NCI-H187 treated with DMSO at 0.1 percent for 48 hours (cell line): Measurements from ENCODE around the gene PBLD.
"Not testable (repeated sequence)": the region's sequence is repeated elsewhere in the genome, so short reads cannot be mapped to it uniquely, and the experiment has no call there.

Experiments
- DNase-seq: peaks from one replicate; lab custom pipeline; 2025; lab: John Stamatoyannopoulos, UW

PBLD gene

DNA sequence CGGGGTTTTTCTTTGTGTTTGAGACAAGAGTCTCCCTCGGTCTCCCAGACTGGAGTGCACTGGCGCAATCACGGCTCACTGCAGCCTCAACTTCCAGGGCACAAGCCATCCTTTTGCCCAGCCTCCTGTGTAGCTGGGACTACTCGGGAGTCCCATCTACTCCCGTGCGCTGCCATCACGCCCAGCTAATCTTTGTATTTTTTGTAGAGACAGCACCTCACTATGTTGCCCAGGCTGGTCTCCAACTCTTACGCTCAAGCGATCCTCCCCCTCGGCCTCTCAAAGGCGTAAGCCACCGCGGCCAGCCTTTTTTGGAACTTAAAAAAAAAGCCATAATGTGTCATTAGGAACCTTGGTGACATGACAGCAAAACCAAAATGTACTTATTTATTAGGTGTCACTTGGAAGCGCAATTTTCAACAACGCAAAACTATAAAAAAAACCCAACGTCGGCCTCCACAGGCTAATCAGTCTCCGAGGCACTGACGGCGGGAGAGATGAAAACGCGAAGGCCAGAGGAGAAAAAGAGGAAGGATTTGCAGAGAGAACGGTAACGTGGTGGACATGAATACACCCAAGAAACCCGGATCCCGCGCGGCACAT is 1.8 kb downstream of the PBLD start:
- DNase-seq: no peak

DNA sequence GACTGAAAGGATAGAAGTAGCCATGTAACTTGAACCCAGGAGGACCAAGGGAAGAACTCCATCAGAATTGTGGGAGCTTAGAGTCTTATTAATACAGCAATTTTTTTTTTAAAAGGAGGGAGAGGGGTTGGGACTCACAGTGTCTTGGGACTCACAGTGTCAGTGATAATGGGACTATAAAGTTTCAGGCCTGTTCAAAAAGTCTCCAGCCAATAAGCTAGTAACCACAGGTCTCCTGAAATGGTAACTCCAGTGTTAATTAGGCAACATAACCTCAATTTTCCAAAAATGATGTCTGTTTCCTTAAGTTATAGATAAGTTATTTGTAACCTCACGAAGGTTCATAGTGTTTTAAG is 3.2 kb downstream of the PBLD start:
- DNase-seq: no peak

DNA sequence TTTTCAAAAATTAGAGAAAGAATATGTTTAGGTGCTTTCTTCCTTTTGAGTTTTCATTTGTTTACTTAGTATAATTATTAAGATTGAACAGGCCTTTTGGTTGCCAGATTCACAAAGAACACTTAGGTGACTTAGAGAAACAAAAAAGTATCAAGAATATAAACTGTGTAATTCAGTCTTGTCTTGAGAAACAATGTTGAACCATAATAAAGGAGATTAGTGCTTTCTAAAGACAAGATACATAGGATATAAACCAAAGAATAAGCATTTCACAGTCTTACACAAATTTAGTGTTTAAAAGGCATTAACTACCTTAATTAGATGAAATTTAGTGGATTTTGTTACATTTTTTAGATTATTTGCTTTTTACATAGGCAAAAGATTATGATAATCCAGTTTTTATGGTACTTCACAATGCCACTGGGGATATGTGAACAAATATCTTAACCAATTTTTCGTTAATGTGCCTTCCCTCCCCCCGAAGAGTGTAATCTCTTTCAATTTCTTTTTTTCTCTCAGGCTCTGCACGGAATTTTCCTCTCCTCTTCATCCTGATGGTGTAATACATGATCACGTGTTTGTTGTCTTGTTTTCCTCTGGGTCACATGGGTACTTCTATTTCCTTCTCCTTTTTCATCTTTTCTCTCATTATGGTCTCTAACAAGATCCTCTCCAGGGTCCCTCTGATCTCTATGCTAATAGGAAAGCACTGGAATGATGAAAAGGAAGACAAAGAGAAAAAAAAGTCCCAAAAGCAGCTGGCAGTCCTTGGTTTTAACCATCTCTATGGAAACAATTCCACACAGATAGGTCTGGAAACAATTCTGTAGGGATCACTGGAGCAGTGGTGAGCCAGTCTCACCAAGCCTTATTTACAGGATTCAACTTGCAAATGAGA is 4.6 kb downstream of the PBLD start:
- DNase-seq: no peak

DNA sequence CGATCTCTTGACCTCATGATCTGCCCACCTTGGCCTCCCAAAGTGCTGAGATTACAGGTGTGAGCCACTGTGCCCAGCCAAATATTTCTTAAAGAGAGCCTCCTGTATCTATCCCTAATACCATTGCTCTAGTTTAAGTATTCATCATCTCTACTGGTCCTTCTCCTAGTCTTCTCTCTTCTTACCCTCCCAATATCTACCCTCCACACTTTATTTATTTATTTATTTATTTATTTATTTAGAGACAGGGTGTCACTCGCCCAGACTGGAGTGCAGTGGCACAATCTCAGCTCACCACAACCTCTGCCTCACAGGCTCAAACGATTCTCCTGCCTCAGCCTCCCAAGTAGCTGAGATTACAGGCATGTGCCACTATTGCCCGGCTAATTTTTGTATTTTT is 8.3 kb downstream of the PBLD start:
- DNase-seq: not testable (repeated sequence)

DNA sequence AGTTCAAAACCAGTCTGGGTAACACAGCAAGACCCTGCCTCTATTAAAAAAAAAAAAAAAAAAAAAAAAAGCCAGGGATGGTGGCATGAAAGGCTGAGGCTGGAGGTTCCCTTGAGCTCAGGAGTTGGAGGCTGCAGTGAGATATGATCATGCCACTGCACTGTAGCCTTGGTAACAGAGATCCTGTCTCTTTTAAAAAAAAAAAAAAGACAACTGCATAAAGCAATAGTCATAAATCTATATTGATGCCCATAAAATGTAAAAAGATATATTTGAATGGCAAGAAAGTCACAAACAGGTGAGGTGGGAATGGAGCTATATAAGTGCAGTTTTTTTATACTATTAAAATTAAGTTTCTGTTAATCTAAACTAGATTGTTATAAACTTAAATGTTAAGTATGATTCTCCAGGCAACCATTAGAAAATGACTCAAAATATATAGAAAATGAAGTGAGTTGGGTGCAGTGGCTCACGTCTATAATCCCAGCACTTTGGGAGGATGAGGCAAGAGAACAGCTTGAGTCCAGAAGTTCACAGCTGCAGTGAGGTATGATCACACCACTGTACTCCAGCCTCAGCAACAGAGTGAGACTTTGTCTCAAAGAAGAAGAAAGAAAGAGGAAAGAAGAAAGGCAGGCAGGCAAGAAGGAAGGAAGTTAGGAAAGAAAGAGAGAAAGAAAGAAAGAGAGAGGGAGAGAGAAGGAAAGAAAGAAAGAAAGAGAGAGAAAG is 14.2 kb downstream of the PBLD start:
- DNase-seq: no peak

DNA sequence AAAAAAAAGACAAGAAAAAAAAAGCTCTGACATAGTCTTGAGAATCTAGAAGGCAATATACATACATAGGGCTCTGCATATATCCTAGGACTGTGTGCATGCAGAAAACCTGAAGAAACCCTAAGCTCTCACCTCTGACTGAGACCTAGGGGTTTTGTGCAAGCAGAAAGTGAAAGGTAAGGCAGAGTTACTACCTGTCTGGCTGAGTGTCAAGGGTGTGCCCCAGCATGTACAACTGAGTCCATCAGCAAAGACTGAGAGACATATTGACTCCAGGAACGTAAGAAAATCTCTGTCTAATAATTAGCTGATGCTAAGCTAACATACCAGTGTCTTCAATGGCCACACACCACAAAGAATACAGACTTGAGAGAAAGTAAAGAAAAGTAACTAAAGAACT is 17.1 kb downstream of the PBLD start:
- DNase-seq: no peak

DNA sequence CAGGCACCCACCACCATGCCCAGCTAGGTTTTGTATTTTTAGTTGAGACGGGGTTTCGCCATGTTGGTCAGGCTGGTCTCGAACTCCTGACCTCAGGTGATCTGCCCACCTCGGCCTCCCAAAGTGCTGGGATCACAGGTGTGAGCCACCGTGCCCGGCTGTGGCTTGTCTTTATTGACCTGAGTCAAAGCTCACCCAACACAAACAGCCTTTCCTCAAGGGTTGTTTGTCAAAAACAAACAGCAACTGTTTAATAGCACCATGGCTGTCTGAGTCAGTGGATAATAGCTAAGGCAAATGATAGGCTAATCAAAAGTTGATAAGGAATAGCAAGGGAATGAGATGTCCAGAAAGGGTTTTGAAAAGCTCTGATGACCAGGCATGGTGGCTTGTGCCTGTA is 17.8 kb downstream of the PBLD start:
- DNase-seq: not testable (repeated sequence)

DNA sequence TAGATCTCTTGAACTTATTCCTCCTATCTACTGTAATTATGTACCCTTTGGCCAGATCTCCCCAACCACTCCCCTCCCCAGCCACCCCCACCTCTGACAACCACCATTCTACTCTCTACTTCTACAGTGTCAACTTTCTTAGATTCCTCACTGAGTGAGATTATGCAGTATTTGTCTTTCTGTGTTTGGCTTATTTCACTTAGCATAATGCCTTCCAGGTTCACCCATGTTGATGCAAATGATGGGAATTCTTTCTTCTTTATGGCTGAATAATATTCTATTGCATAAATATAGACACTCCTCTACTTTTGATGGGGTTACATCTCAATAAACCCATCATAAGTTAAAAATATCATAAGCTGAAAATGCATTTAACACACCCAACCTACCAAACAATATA is 22.2 kb downstream of the PBLD start:
- no peak for DNase-seq

DNA sequence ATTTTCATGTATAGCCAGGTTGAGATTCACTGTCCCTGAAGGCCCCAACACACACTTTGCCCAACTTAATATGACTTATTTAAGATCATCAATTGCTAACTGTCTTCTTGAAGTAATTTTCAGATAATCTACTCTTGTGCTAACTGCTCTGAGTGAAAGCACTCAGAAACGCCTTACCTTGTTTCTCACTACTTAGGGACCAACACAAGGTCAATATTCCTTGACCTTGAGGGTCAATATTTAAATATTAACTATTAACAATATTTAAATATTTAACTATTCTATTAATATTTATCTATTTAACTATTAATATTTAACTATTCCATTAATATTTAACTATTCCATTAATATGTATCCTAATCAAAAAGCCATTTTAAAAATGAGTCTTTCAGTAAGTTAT is 26.9 kb downstream of the PBLD start:
- DNase-seq: no peak

DNA sequence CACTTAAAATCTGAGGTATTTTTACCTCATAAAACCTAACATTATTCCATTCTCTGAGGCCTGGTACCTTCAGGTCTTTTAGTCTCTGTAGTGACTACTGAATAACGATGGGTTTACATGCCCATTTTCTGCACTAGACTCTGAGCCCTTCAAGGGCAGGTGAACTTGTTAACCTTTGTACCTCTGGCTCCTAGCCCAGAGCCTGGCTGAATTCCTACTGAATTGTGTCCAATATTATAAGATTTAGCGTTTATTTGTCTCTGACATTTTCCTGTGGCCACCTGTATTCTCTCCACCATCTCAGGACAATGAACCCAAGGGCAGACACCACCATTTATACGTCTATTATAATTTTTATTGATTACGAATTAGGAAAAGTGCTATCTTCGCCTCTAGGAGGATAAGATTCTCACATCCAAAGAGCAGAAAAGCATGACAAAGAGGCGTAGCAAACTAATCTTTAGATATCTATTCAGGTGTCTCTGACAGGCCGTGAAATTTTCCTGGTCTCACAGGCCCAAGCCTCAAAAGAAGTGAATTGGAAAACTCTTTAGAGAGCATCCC is 28.8 kb downstream of the PBLD start:
- no peak for DNase-seq

DNA sequence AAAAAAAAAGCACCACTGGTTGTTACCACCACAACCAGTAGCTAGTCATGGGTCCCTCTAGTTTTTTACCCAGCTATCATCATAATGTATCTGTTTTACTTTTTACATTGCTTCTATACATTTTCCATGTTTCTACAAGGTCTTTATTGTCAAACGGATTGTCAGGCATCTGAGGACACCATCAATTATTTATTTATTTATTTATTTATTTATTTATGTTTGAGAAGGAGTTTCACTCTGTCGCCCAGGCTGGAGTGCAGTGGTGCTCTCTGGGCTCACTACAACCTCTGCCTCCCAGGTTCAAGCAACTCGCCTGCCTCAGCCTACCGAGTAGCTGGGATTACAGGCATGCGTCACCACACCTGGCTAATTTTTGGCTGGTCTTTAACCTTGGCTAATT is 29.9 kb downstream of the PBLD start:
- no peak for DNase-seq

DNA sequence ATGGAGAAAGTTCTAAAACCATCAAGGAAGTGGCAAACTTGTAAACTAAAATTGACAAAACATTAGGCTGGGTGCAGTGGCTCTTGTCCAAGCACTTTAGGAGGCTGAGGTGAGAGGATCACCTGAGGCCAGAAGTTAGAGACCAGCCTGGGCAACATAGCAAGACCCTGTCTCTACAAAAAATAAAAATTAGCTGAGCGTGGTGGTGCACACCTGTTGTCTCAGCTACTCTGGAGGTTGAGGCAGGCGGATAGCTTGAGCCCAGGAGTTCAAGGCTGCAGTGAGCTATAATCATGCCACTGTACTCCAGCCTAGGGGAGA is 30.3 kb downstream of the PBLD start:
- DNase-seq: no peak

DNA sequence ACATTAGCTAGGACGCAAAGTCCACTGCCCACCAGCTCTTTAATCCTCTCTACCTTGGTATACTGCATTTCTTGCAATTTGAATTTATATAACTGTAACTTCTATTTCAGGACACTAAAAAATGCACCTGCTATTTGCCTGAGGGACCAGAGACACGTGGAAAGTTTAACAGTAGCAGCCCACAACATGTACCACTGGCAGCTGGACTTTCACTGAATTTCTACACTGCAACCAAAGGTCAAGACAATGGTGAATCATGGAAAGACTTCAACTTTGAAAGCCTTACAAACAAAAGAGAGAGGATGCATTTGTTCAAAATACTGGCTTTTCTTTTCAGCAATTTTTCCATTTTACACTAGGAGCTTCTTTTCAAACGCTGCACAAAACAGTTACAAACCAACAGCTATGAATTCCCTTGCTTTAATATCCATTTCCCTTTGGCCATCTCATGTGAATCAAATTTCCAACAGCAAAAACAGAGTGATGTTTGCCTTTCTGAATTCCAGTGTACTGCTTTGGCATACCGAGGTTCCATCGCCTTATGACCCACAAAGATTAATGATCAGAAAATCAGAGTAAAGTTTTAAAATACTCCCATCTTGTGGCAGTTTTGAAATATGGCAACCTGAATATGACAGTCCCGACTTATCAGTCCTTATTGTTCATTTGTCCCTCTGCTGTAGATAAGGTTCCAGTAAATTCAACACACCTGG is 30.8 kb downstream of the PBLD start:
- DNase-seq: no peak

DNA sequence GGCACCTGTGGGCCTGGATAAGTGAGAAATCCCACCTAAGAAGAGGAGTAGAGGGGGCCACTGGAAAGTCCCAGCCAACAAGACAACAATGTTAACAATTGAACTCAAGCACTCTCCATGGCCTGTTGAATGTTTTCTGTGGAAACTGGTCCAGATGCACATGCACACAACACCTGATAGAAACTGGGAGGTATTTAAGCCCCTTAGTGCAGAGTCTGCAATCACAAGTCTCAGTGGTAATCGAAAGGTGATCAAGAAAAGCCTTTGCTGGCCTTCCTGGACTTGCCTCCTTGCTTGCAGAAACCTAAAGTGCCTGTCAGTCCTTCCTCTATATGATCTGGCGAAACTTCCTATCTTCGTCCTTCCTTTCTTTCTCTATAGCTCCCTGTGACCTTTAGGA is 31.4 kb downstream of the PBLD start:
- no peak for DNase-seq

DNA sequence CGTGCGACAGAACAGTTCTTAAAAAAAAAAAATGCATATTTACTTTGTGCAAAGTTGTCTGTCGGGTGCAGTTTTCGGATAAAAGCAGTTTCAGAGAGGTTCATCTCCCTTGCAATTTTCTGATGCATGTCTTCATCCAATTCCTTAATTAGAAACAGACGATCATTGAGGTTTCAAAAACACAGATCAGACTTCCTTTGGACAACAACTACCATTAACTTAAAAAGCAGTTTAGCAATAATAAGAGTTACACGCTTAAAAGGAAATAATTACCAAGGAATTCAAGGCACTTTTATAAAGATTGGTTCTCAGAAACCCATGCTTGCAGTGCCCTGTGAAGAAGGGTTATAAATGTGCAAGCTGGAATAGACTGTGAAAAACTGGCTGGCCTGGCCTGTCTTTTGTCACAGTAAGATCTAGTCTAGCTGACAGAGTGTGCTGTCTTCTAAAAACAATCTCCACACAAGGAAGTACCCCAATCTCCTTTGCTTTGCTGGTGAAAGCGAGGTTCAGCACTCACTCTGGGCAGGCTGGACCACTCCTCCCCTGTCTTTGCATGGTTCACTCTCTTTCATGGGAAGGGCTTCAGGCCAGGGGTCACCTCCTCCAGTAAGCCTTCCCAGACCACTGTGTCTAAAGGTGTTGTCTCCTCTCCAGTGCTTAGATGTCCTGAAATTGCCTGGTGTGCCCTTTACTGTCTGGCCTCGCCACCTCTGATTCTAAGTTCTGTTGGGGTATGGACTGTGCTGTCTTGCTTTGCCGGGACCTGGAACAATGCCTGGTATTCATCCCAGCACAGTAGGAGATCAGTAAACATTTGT is 35.7 kb downstream of the PBLD start:
- DNase-seq: no peak

DNA sequence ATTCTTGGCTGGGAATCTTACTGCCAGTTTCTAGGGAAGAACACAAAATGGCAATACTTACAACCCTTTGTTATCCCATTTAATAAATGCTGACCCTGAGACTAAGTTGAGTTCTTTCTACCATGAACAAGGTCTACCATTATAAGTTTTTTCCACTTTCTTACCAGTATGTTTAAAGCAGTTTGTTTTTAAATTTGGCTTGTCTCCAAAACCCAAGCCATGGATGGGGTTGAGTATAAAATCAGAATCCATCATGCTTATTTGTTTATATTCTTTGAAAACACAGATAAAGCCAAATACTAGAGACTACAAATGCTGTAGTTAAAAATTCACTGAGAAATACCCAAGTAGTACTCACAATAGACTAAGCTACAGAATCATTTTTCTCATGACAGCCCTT is 42.0 kb downstream of the PBLD start:
- no peak for DNase-seq

DNA sequence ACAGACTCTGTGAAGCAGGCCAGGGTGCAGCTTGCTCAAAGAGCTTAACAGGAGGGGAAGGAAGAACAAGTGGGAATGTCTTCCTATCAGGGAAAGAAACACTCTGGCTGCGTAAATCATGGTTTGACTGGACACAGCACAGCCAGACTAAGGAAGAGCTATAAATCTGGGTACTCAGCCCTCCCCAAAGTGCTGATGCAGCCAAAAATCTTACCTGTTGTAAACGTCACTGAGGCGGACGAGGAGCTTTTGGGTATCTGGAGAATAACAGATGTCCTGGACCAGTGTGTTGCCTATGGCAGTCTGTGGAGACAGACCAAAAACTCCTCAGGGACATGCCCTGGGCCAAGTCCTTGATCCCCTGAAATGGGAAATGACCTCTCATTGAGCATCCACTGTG is 44.0 kb downstream of the PBLD start:
- no peak for DNase-seq

DNA sequence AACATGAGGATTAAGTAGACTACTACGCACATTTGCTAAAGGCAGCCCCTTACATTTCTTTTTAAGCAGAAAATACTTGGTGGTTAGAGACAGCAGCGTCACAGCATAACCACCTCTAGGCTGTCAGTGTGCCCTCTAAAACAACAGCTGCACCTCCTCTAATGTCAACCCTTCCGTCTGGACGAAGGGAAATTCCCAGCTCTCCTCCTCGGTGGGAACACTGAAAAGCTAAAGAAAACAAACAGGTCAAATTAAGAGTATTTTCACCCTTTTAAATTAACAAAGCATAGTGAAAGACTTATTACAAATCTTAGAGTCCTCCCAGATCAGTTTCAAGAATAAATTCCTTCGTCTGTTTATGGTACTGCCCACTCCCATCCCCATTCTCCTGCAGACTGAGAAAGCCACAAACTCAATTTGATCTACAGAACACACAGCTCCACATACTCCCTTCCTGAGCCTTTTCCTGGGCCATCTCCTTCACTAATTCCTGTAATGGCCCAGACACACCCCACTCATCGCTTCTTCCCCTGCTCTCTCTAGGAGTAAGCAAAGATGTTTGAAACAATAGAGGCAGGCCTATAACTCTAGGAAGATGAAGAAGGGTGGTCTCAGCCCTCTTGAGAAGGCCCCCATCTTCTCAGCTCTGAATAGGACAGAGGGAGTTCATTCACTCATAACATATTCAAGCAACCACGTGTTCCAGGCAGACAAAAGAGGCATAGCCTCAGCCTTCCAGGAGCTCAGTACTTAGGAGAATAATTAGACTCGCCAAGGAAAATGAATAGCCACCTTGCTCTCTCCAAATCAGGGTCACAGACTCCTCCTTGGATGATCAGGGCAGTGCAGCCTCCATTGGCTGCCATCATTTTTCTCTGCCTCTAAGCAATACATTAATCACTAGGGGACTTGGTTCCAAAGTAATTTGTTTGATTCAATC is 48.4 kb downstream of the PBLD start:
- no peak for DNase-seq

DNA sequence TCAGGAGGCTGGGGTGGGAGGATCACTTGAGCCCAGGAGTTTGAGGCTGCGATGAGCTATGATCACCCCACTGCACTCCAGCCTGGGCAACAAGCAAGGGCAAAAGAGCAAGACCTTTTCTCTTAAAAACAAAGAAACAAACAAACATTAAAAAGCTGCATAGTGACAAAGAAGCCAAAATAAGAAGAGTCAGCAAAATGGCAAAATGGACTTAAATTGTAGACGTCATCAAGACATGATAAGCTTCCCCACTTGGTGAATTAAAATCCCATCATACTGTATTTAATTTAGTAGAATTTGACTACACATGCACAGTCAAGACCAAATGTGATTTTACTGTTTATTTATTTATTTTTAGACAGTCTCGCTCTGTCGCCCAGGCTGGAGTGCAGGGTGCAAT is 52.0 kb downstream of the PBLD start:
- no peak for DNase-seq
